Neuronal stem cell (in vitro differentiated cells): ENCODE results near the gene SBDS. TPM values are rescaled to one million over a fixed set of nuclear protein-coding genes. Genes with fewer than 3 reads are reported as not detected.
"Not testable (repeated sequence)": the region's sequence is repeated elsewhere in the genome, so short reads cannot be mapped to it uniquely, and the experiment has no call there.

ENCODE experiments used
- DNase-seq: peaks from one replicate; pipeline ENCODE4 v3.0.0-alpha.2; 2013; ENCODE audit warnings: low spot score
- H2AFZ ChIP-seq: one replicate; pipeline ENCODE4 v1.6.1; 2013; ENCODE audit warnings: mild to moderate bottlenecking, low read length, inconsistent platforms
- H2AK5ac ChIP-seq: 2 replicates; pipeline ENCODE4 v1.6.1; 2013; ENCODE audit warnings: low read depth, mild to moderate bottlenecking, inconsistent platforms, low read length, moderate library complexity, mixed read lengths
- H2BK120ac ChIP-seq: 2 replicates; pipeline ENCODE4 v1.6.1; 2013; ENCODE audit warnings: low read depth, mild to moderate bottlenecking, inconsistent platforms, low read length, moderate library complexity, mixed read lengths
- H2BK12ac ChIP-seq: one replicate; pipeline ENCODE4 v1.6.1; 2013; ENCODE audit warnings: low read length, inconsistent platforms
- H2BK15ac ChIP-seq: 2 replicates; pipeline ENCODE4 v1.6.1; 2013; ENCODE audit warnings: mild to moderate bottlenecking, low read length, inconsistent platforms, mixed read lengths
- H2BK5ac ChIP-seq: one replicate; pipeline ENCODE4 v1.6.1; 2013; ENCODE audit warnings: inconsistent platforms, mild to moderate bottlenecking, low read length, moderate library complexity
- H3K14ac ChIP-seq: one replicate; pipeline ENCODE4 v1.6.1; 2013; ENCODE audit warnings: low read length, inconsistent platforms
- H3K18ac ChIP-seq: 2 replicates; pipeline ENCODE4 v1.6.1; 2013; ENCODE audit warnings: low read length, inconsistent platforms
- H3K23ac ChIP-seq: 2 replicates; pipeline ENCODE4 v1.6.1; 2013; ENCODE audit warnings: low read depth, mild to moderate bottlenecking, mixed read lengths, low read length, inconsistent platforms; ENCODE audit not compliant: poor library complexity
- H3K27ac ChIP-seq: replicated peaks from 3 replicates; pipeline ENCODE4 v1.5.1; 2013; ENCODE audit warnings: low read length, inconsistent platforms
- H3K27me3 ChIP-seq, 3 experiments: 2 replicates each; pipeline ENCODE4 v1.6.1; 2013; ENCODE audit warnings: low read length in 3 of 3, mild to moderate bottlenecking in 2 of 3, inconsistent platforms in 1 of 3, low read depth in 1 of 3, mixed read lengths in 1 of 3, moderate library complexity in 1 of 3; ENCODE audit not compliant: control insufficient read depth in 3 of 3, insufficient read depth in 3 of 3
- H3K36me3 ChIP-seq, 2 donors: replicated peaks in 1 of 2; 2 replicates each; pipeline ENCODE4 v1.6.1; 2013; ENCODE audit warnings: low read length in 2 of 2; ENCODE audit not compliant: control insufficient read depth in 2 of 2, insufficient read depth in 2 of 2
- H3K4ac ChIP-seq: 2 replicates; pipeline ENCODE4 v1.6.1; 2013; ENCODE audit warnings: inconsistent platforms, mild to moderate bottlenecking, low read length, moderate library complexity
- H3K4me1 ChIP-seq, 2 donors: 1 replicate in 1 of 2; 2 replicates in 1 of 2; pipeline ENCODE4 v1.6.1; 2013; ENCODE audit warnings: low read length in 2 of 2, low read depth in 1 of 2; ENCODE audit not compliant: control insufficient read depth in 2 of 2, insufficient read depth in 1 of 2
- H3K4me2 ChIP-seq: one replicate; pipeline ENCODE4 v1.6.1; 2013; ENCODE audit warnings: mild to moderate bottlenecking, low read length, inconsistent platforms; ENCODE audit not compliant: insufficient read depth, poor library complexity, severe bottlenecking
- H3K4me3 ChIP-seq, 2 donors: 2 replicates each; pipeline ENCODE4 v1.5.1; 2013; ENCODE audit warnings: low read length in 2 of 2, mild to moderate bottlenecking in 2 of 2, inconsistent platforms in 1 of 2, moderate library complexity in 1 of 2
- H3K79me1 ChIP-seq: one replicate; pipeline ENCODE4 v1.6.1; 2013; ENCODE audit warnings: low read depth, mild to moderate bottlenecking, inconsistent platforms, low read length, moderate library complexity
- H3K9ac ChIP-seq: one replicate; pipeline ENCODE4 v1.6.1; 2013; ENCODE audit warnings: mild to moderate bottlenecking, low read depth, low read length, inconsistent platforms; ENCODE audit not compliant: poor library complexity
- H3K9me3 ChIP-seq, 2 donors: replicated peaks in 1 of 2; 2 replicates each; pipeline versions ENCODE3 to v1.6.1; 2013; ENCODE audit warnings: low read length in 2 of 2, mild to moderate bottlenecking in 2 of 2, inconsistent platforms in 1 of 2, low read depth in 1 of 2, mixed read lengths in 1 of 2, moderate library complexity in 1 of 2; ENCODE audit not compliant: control insufficient read depth in 2 of 2, insufficient read depth in 1 of 2
- H4K8ac ChIP-seq: one replicate; pipeline ENCODE4 v1.6.1; 2013; ENCODE audit warnings: low read depth, mild to moderate bottlenecking, inconsistent platforms, low read length, moderate library complexity
- H4K91ac ChIP-seq: one replicate; pipeline ENCODE4 v1.6.1; 2013; ENCODE audit warnings: low read length, low read depth, mild to moderate bottlenecking, inconsistent platforms; ENCODE audit not compliant: poor library complexity
- WGBS, 2 donors: extraction: QIAGEN DNeasy Blood & Tissue Kit; methylation state at CpG; one replicate each; pipeline ENCODE4 v1.1.7; 2013; ENCODE audit warnings: missing lambda C conversion rate in 2 of 2, mixed read lengths in 1 of 2; ENCODE audit not compliant: insufficient read length in 2 of 2, insufficient replicate concordance in 1 of 2; ENCODE audit errors: extremely low coverage in 2 of 2; 5-methylcytosine and 5-hydroxymethylcytosine counted together
- polyA plus RNA-seq, 2 experiments: library from polyadenylated mRNA; stranded (reverse); fragments of 200-250 nt; gene quantifications; one replicate each; pipeline ENCODE4 v1.2.3, GENCODE V29; 2013

The SBDS gene
- polyA plus RNA-seq (2013, experiment 1 of 2): 33.8 TPM
- 34.0 TPM for polyA plus RNA-seq (2013, experiment 2 of 2)

DNA sequence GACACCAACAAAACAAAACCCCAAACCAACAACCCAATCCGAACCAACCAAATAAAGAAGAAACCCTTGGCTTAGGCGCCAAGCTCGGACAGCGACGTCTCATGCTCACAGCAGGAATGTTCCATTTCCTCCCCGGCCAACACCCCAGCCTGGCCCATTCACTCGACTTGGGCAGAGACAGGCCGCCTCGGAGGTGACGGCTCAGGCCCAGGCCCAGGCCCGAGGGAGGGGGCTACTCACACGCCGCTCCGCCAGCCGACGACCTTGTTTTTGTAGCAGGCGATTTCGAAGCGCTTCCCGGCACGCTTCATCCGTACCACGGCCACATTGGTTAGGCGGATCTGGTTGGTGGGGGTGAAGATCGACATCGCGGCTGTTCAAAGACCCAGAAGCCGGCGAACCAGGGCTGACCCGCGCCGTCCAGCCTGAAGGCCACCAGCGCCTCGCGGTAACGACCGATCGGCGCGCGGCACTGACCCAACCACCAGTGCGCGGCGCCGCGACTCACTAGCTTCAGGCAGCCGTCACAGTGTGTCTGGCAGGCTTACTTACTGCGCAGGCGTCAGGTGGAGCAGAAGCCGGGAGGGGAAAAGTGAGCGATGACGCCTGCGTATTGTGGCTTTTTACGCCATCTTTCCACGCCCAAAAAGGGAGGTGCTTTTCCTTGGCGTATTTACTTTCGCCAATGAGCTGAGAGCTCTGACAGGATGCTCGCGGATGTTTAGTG is at the start of gene SBDS:
TSS of gene SBDS (minus strand) at position 537 of the 727 bp plus-strand sequence. CDS start at position 368, 169 bp downstream.
- Histone ChIP-seq H3K27ac (peak within 1 kb of the TSS; percentile 66), H3K9ac (peak within 1 kb of the TSS; percentile 86), H2AFZ (peak within 1 kb of the TSS; percentile 89), H3K4me3 (peak within 1 kb of the TSS; percentile 82 to 91), H3K23ac (peak within 1 kb of the TSS; percentile 80), H3K36me3 (peaks cover 3 to 42% of the 10 kb centered on the region in 2 donors), H3K4me2 (peak within 1 kb of the TSS; percentile 56), H3K18ac (peak within 1 kb of the TSS; percentile 76)
- not testable (repeated sequence) for H2BK120ac ChIP-seq, H3K9me3 ChIP-seq, H3K4me1 ChIP-seq, H3K14ac ChIP-seq, H3K4ac ChIP-seq, H4K8ac ChIP-seq, H2BK15ac ChIP-seq, H2BK5ac ChIP-seq, H2AK5ac ChIP-seq, H2BK12ac ChIP-seq, H4K91ac ChIP-seq, H3K79me1 ChIP-seq, H3K27me3 ChIP-seq
- no CpG with 5 or more reads among the region's 59 CpGs for WGBS, 2 donors
- DNase-seq: peak; percentile 95

DNA sequence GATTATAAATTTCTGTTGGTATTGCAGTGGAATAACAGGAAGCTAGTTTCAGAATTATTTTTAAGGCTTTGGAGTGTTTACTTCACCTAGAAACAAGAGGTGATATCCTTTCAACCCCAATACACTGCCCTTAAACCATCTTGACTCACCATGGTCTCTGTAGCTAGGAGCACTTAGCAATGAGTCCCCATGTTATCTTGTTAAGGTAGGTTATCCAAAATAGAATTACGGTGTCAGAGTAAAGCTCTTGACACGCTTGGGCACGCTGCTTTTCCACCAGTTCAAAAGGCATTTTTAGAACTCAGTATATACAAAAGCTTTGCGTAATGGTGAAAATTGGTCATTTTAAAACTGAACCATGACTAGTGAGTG is 48.2 kb upstream of the SBDS start:
- not testable (repeated sequence) for H3K27ac ChIP-seq, H3K4me3 ChIP-seq, H2BK120ac ChIP-seq, H4K91ac ChIP-seq, H2AFZ ChIP-seq, H3K9ac ChIP-seq, H2AK5ac ChIP-seq, DNase-seq, H3K9me3 ChIP-seq, H3K79me1 ChIP-seq, H3K23ac ChIP-seq, H2BK15ac ChIP-seq, H3K36me3 ChIP-seq, H2BK5ac ChIP-seq, H3K14ac ChIP-seq, H3K4ac ChIP-seq, H3K4me2 ChIP-seq, H2BK12ac ChIP-seq, H3K18ac ChIP-seq, H3K4me1 ChIP-seq, H4K8ac ChIP-seq, H3K27me3 ChIP-seq
- WGBS, 2 donors: no CpG with 5 or more reads among the region's 4 CpGs

DNA sequence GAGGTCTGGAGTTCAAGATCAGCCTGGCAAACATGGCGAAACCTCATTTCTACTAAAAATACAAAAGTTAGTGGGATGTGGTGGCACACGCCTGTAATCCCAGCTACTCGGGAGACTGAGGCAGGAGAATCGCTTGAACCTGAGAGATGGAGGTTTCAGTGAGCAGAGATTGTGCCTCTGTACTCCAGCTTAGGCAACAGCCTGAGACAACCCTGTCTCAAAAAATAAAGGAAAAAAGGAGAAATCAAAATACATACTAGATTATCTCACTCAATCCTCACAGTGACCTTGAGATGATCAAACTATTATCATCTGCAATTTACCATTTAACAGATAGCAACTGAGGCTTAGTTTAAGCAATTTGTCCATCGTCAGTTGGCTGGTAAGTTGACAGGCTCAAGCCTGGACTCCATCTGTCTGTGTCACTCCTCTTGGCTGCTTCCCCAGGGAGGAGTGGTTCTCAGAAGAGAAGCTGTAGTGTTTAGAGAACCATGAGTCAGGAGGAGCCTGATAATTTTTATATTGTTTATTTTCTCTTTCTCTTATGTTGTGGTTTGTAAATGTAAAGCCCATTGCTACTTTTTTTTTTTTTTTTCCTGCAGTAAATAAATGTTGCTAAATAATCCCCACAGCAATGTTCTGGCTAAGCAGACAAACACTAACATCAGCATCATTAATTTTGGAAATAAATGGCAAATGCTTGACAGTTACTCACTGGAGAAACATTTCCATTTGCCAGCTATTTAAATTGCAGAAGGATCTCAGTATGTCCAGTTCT is 47.6 kb upstream of the SBDS start:
- H3K9ac ChIP-seq, H3K4ac ChIP-seq, H2BK5ac ChIP-seq, H3K9me3 ChIP-seq, H3K18ac ChIP-seq, H3K4me2 ChIP-seq, H2AFZ ChIP-seq, H2BK120ac ChIP-seq, H3K4me3 ChIP-seq, H2BK15ac ChIP-seq, H4K8ac ChIP-seq, H3K27ac ChIP-seq, DNase-seq, H3K4me1 ChIP-seq, H4K91ac ChIP-seq, H3K27me3 ChIP-seq, H3K14ac ChIP-seq, H3K36me3 ChIP-seq, H2BK12ac ChIP-seq, H3K23ac ChIP-seq, H3K79me1 ChIP-seq, H2AK5ac ChIP-seq: not testable (repeated sequence)
- WGBS, 2 donors: no CpG with 5 or more reads among the region's 5 CpGs

DNA sequence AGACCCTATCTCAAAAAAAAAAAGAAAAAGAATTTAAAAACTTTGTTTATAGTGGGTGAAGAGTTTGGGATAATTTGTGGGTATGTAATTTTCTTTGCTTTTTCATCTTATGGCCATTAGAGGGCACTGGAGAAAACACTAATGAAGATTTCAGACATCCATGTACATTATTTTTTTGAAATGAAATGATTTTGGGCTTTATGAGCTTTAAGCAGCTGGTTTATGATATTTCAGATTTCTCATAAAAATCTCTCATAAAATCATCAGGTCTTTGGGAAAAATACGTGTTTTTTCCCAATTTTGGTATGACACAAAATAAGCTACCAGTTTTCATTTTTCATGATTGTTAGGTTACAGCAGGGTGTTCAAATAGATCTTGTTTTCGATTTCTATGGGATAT is 45.4 kb upstream of the SBDS start:
- H3K18ac ChIP-seq, H2AK5ac ChIP-seq, H3K27ac ChIP-seq, H2BK12ac ChIP-seq, H3K27me3 ChIP-seq, H3K4me1 ChIP-seq, H2BK5ac ChIP-seq, H3K23ac ChIP-seq, H3K4ac ChIP-seq, H3K14ac ChIP-seq, H3K4me2 ChIP-seq, H3K36me3 ChIP-seq, H4K91ac ChIP-seq, H3K79me1 ChIP-seq, H4K8ac ChIP-seq, H3K9me3 ChIP-seq, H3K4me3 ChIP-seq, H3K9ac ChIP-seq, H2AFZ ChIP-seq, H2BK120ac ChIP-seq, DNase-seq, H2BK15ac ChIP-seq: not testable (repeated sequence)
- WGBS, 2 donors: no CpG with 5 or more reads among the region's 2 CpGs
